ENCODE measurements around the gene YARS1.

- TF ChIP-seq POLR2A (IDR thresholded peaks at IDR 0.05; ENCODE audit: low read length) = no peak
- TF ChIP-seq GATA1 (IDR thresholded peaks at IDR 0.05; ENCODE audit: low read depth, low read length) = no peak
Observed at GRCh38 chr1:32830092-32830852, 13.1 kb upstream of the YARS1 start.
